Nucleus accumbens (tissue), 56 donors: ENCODE data around the gene TBL1X.
"Not testable (repeated sequence)": the region's sequence is repeated elsewhere in the genome, so short reads cannot be mapped to it uniquely, and the experiment has no call there.

Experiments
- DNase-seq, 56 donors: peaks; one replicate each; lab custom pipeline; 2025; lab: John Stamatoyannopoulos, UW

Gene TBL1X

DNA sequence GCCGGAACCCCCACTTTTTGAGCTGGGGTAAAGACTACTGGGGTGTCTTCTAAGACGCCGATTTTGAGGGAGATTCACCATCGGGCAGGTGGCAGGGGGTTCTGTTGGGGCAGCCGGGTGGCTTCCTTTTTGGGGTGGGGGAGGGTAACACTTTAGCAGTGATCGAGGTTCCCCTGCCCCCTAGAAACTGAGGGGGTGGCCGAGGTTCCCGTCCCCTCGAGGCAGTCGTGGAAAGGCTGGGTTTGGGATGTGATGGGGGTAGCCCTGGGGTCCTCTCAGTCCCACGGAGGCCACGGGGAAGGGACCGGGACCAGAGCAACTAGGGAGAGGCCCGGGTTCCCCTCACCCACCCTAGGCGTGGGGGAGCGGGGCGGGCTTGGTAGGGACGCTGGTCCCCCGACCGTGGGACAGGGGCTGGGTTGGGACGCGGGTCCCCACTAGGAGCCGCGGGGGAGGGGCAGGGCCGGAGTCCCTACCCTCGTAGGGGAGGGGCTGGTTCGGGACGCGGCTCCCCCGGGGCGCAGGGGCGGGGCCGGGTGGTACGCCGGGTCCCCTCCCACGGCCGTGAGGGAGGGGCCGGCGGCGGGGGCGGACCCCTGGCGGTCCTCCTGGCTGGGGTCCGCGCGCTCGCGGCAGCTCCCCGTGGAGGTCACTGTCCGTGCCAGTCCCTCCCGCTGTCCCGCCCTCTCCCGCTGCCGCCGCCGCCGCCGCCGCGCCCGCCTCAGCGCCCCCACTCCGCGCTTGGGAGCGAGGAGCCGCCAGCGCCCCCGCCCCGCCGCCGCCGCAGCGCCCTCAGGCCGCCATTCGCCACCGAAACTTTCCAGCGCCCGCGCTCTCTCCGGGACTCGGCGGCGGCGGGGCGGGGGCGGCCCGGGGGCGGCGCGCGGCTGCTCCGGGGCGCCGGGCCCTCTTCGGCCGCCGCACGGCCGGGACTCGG lies at the start of gene TBL1X:
Gene TBL1X, plus strand, starts transcription at position 624 of the 937 bp plus-strand sequence. CDS start 188,529 bp downstream, outside the sequence.
- peak in 45 of 56 donors; percentile 2 to 83 (median 30) for DNase-seq

DNA sequence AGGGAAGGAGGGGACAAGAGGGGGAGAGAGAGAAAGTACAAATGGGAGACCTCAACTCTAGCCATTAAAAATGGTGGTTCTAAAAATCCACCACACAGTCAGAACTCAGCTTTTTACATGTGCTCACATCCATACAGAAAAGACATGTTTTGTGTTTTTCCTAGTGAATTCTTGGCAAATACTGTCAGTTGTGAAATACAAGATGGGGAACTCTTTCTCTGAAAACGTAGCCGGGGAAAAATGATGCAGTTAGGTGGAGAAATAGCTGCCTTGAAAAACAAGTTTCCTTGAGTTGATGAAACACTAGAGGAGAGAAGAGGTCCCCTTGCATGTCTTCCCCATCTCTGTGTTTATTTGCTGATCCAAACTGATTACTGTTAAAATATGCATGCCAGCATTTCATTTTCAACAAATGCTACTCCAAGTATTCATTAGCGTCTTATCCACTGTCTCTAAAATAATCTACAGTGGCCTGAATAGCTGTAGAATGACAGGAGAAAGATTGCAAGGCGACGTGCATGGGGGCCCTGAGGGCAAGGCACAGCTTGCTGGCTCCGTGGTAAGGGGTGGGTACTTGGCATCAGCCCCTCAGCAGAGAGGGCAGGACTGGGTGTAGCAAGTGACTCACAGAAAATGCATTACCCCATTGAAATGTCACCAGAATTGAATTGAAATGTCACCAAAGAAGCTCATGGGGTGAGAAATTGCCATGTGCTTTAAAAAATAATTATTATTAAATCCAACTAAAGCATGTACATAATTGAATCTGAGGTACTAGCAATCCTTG lies 48.1 kb upstream of the TBL1X start:
- DNase-seq, result no peak

DNA sequence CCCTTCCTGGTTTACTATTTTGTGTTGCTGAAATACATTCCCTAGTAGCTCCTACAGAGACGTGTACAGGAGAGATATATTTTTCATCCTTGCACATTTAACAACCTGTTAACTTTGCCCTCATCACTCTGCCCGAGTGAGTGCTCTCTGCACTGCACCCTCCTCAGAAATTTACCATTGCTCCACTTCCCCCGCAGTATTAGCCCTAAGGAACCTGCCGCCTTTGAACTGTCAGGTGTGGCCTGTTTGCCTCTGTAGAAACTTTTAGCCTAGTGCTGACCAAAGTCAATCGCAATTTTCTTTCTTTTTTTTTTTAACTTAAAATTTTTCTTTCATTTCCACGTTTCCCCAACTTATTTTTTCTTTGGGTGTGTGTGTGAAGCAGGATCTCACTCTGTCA lies 46.6 kb upstream of the TBL1X start:
- DNase-seq, result no peak

DNA sequence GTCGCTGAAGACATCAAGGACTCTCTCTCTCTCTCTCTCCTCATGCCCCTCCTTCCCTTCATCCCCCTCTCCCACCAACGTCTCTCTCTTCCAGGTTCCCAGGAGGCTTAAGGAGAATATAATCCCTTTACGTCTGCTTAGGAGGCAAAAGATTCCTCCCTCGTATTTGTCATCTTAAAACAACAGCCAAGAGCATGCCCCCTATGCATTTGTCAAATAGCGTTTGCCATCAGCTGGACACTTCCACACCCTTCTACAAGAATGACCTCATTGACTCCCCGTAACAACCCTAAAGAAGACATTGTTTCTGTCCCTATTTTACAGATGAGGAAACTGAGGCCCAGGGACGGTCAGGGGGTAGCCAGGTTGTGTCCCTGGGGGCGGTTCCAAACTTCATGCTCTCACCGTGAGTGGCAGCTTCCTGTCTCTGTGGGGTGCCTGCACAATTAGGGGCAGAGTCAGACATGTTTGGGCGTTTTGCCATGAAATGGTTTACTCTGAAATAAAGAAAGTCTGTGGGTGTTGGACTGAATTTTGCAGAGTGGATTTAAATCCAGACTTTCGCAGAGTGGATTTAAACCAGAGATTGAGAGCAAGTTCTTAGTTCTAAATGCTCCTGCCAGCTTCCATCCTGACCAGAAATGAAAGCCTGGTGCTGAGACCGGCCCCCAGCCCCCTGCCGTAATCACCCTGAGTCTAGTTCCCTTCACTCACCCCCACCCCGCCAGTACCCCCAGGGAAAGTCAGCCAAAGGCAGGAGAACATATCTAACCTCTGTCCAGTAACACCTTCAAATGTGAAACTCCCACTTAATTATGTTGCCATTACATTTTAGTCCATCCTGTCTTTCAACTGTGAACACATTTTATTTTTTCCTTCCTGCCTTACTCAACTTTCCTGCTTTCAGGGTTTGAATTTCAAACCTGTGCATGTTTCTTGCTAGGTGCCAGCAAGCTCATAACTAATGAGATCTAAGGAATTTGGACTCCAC lies 44.3 kb upstream of the TBL1X start:
- no peak for DNase-seq

DNA sequence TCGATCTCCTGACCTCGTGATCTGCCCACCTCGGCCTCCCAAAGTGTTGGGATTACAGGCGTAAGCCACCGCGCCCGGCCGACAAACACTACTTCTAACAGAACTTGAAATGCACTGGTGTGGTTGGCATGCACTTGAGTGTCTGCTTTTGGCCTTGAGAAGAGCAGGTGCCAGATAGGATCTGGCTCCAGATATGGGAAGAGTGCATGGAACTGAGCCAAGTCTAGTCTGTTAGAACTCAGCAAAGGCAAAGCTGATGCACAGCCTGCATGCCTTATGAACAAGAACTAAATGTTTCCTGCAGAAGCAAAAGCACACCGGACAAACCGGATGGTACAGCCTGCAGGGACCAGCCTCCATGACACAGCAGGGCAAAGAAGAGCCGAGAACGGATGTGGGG lies 35.1 kb upstream of the TBL1X start:
- no peak for DNase-seq

DNA sequence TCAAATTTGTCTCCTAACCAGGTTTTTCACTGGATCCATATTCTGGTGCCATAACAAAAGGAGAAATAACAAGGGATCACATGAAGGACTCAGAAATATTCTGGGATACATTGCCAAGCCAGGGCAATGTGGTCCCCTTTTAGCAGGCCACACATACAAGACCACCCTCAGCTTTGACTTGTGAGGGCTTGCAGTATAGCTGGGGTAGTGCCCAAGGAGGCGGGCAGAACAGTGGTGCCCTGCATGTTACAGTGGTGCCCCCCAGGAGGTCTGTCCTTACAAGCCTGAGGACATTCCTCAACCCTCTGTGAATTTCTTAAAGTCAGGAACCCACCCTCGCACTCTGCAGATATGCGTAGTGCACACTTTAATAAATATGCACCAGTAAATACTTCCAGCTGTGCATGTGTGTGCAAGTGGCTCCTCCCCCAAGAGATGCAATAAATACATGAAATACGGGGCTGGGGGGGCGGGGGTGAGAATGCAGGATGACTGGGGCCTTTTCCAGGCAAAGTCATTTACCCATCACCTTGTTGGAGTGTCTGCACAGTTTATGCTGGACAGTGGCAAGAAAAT lies 34.4 kb upstream of the TBL1X start:
- no peak for DNase-seq

DNA sequence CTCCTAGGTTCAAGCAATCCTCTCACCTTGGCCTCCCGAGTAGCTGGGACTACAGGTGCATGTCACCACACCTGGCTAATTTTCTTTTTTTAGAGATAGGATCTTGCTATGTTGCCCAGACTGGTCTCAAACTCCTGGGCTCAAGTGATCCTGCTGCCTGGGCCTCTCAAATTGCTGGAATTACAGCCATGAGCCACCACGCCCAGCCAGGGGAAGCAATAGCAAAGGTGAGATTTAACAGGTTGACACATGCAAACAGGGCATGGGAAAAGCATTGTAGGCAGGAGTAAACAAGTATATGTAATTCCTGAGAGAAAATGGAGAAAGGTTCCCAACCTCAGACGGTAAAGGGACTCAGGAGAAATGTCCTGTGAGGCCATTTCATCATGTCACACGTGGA lies 33.6 kb upstream of the TBL1X start:
- DNase-seq, result no peak

DNA sequence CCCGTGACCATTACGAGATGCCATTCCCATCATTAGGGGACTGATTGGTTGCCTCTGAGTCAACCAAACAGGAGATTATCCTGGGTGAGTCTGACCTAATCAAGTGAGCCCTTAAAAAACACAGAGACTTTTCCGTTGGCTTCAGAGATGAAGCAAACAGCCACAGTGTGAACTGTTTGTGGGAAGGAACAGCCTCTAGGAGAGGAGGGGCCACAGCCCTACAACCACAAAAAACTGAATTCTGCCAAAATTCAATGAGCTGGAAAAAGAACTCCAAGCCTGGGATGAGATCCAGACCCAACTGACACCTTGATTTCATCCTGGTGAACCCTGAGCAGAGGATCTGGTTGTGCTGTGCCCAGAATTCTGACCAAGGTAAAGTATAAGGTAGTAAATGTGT lies 31.3 kb upstream of the TBL1X start:
- no peak for DNase-seq

DNA sequence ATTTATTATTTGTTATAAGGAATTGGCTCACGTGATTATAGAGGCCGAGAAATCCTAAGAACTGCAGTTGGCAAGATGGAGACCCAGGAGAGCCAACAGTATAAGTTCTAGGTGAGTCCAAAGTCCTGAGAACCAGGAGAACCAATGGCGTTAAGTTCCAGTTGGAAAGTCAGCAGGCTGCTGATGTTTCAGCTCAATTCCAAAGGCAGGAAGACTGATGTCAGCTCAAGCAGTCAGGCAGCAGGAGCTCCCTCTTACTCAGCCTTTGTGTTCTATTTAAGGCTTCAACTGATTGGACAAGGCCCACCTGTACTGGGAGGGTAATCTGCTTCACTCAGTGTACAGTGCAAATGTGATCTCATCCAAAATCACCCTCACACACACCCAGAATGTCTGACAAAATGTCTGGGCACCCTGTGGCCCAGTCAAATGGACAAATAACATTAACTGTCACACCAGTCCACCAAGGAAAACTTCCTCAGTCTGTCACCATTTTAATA lies 30.8 kb upstream of the TBL1X start:
- DNase-seq, result no peak

DNA sequence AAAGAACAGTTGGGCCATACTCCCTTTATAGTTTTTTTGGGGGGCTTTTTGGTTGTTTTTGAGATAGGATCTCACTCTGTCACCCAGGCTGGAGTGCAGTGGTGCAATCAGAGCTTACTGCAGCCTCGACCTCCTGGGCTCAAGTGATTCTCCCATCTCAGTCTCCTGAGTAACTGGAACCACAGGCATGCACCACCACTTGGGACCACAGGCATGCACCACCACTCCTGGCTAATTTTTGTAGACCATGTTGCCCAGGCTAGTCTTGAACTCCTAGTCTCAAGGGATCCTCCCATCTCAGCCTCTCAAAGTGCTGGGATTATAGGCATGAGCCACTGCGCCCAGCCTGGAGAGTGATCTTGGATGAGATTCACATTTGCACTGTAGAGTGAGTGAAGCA lies 29.8 kb upstream of the TBL1X start:
- DNase-seq, result not testable (repeated sequence)

DNA sequence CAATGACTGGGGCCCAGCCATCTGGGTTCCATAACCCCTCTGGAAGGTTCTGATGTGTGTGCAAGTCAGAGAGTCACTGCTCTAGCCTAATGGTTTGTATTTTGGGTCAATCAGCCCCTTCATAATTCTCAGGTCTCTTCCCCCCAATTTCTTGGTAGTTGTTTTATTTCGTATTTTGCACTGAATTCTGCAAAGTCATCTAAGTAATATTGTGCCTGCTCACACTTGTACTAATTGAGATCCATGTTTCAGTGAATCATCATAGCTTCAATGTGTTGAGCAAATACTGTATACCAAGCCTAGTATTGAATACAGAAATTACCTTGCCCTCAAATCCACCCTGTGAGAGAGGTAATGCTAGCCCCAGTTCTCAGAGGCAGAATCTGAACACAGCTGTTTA lies 28.0 kb upstream of the TBL1X start:
- DNase-seq, result no peak

DNA sequence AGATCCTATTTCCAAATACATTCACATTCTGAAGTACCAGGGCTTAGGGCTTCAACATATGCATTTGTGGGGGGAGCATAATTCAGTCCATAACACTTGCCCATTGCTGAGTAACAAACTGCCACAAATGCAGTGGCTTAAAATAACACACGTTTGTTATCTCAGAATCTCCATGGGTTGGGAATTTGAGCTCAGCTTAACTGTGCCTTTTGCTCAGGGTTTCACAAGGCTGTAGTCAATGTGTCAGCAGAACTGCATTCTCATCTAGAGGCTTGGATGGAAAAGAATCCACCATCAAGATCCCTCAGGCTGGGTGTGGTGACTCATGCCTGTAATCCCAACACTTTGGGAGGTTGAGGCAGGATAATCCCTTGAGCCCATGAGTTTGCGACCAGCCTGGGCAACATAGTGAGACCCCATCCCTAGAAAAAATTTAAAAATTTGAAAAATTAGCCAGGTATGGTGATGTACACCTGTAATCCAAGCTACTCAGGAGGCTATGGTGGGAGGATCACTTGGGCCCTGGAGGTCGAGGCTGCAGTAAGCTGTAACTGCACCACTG lies 25.8 kb upstream of the TBL1X start:
- no peak for DNase-seq

DNA sequence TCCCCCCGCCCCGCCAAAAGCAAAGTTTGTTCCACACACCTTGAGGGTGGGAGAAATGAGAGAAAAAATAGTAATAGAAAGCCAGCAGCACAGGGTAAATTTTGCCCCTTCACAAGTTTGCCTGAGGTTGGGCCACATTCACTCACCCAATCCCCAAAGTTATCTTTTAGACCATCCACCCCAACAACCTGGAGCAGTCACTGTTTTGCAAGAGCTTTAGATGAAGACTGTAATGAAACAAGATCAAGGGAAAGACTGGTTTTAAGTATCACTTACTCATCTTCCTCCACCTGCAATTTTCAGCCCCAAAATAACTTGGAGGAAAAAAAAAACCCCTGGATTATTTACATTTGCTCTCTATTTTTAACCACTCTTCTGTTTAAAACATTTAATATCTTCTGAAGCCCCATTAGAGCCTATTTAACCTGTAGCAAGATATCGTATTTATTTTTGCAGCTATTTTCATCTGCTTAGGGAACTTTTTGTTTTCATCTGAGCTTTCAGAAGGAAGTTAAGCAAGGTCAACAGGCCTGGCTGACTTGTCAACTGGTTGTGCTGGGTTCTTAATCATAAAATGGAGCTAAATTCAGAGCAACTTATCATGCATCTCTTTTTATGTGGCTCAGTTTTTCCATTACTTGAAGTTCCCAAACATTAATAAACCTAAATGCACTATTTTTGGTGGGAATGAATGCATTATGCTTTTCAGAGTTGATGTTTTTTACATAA lies 24.6 kb upstream of the TBL1X start:
- DNase-seq, result no peak

DNA sequence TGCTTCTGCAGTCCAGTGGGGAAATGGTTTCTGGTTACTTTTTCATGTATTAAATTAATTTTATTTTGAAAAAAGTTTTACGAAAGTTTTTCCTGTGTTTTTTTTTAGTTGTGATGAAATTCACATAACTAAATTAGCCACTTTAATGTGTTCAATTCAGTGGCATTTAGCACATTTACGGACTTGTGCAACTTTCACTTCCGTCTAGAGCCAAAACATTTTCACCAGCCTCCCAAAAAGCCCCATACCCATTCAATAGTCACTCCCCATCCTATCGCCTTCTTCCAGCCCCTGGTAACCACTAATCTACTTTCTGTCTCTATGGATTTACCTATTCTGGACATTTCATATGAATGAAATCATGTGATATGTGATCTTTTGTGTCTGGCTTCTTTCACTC lies 22.8 kb upstream of the TBL1X start:
- DNase-seq, result no peak

DNA sequence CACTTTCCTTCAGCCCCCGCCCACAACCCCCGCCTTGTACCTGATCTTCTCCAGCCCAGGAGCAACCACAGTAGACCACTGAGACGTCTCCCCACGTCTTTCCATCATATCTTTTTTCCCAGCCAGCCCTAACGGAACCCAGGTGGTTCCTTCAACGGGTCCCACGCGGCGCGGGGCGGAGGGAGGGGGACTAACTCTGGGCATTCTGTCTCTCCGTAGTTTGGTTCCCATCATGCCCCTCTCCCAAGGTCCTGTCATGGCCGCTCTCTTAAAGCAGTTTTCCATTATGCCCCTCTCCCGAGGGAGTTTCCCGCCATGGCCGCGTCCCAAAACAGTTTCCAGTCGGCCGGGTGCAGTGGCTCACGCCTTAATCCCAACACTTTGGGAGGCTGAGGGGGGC lies 21.5 kb upstream of the TBL1X start:
- DNase-seq, result no peak

DNA sequence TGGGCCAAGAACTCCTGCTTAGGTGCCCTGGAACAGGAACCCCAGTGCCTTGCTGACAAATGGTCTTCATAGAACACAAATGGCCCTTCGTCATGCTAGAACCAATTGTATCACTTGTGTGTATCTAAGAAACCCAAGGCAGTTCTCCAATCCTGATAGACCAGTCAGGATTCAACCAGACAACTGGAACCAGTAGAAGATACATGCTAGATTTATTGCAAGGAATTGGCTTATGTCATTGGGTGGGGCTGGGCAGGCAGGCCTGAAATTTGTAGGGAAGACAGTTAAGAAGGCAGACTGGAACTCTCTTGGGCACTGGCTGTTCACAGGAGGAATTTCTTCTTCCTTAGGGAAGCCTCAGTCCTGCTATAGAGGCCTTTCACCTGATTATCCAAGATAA lies 17.0 kb upstream of the TBL1X start:
- DNase-seq, result no peak

DNA sequence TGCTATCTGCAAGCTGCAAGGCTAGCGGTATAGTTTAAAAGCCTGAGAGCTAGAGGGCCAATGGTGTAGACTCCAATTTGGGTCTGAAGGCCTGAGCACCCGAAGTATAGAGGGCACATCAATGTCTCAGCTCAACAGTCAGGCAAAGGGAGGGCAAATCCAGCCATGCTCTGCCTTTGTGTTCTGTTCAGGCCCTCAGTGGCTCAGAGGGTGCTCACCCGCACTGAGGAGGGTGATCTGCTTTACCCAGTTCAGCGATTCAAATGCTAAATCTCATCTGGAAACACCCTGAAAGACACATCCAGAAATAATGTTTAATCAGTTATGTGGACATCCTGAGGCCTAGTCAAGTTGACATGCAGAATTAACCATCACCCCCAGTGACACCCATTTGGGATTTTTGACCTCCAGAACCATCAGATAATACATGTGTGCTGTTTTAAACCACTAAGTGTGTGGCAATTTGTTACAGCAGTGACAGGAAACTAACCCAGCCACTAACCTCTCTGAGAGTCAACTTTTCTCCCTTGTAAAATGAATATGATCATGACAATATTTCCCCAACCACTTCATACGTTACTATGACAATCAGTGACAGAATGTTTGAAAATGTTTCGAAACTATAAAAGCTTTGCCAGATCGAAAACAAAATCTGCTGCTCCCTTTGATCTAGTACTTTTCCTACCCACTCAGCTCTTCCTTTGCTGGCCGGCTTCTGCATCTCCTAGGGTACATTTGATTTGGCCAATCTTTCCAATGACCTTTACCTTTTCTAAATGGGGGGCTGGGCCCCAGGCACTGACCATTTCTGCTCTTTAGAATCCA lies 8.4 kb upstream of the TBL1X start:
- DNase-seq, result no peak

DNA sequence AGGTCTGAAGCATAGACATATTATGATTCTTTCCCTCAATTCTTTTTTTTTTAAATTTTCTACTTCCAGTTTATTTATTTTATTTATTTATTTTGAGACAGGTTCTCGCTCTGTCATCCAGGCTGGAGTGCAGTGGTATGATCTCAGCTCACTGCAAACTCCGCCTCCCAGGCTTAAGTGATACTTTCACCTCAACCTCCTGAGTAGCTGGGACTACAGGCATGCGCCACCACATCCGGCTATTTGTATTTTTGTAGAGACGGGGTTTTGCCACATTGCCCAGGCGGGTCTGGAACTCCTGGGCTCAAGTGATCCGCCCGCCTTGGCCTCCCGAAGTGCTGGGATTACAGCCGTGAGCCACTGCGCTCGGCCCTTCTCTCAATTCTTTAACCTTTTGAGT lies 6.8 kb upstream of the TBL1X start:
- not testable (repeated sequence) for DNase-seq
